SK-N-SH (cell line): ENCODE measurements around the gene PTGR3. TPM values are rescaled to one million over a fixed set of nuclear protein-coding genes. Genes with fewer than 3 reads are reported as not detected.
A peak's percentile ranks its signal among the peaks of the same experiment; 100 is the strongest.

Source experiments
- CTCF ChIA-PET: fragments of 300-600, 350-600 bp; formaldehyde crosslinking; extraction: SDS; loops from one replicate; lab custom pipeline; 2021; lab: Yijun Ruan, JAX
- POLR2A ChIA-PET: fragments of 350-600 bp; sonication (Branson Sonifier 250); formaldehyde crosslinking; extraction: SDS; loops from one replicate; lab custom pipeline; 2020; ENCODE audit warnings: antibody characterized with exemption, inconsistent platforms; lab: Yijun Ruan, JAX
- DNase-seq: peaks from one replicate; pipeline ENCODE4 v3.0.0; 2012
- H2AFZ ChIP-seq: fragments of 200-600 bp; sonication (generic); 2 replicates; pipeline ENCODE4 v1.8.1; 2016; ENCODE audit warnings: antibody characterized with exemption, mild to moderate bottlenecking, low read depth
- H3F3A ChIP-seq: fragments of 200-600 bp; sonication (generic); replicated peaks from 2 replicates; pipeline ENCODE3; 2016; ENCODE audit warnings: antibody characterized with exemption, mild to moderate bottlenecking; ENCODE audit not compliant: insufficient read depth
- H3K27ac ChIP-seq, 2 experiments: fragments of 200-500 bp in 1 of 2; fragments of 200-600 bp in 1 of 2; sonication (Bioruptor generic) in 1 of 2; sonication (generic), shearing (Covaris generic) in 1 of 2; 2 replicates each; pipeline versions ENCODE4 v1.5.1 to v1.6.1; 2014 to 2016; ENCODE audit warnings: low read depth in 2 of 2, inconsistent platforms in 1 of 2, low read length in 1 of 2, mild to moderate bottlenecking in 1 of 2, mixed read lengths in 1 of 2
- H3K27me3 ChIP-seq: fragments of 200-600 bp; sonication (generic), shearing (Covaris generic); 2 replicates; pipeline ENCODE4 v1.6.1; 2016; ENCODE audit warnings: mixed run types; ENCODE audit not compliant: insufficient read depth
- H3K36me3 ChIP-seq, 2 experiments: fragments of 200-500 bp in 1 of 2; fragments of 200-600 bp in 1 of 2; sonication (Bioruptor generic) in 1 of 2; sonication (generic) in 1 of 2; replicated peaks in 1 of 2; 2 replicates each; pipeline versions ENCODE3 to v1.5.1; 2014 to 2016; ENCODE audit warnings: low read length in 1 of 2, mild to moderate bottlenecking in 1 of 2; ENCODE audit not compliant: insufficient read depth in 2 of 2, control insufficient read depth in 1 of 2
- H3K4me1 ChIP-seq, 2 experiments: fragments of 200-500 bp in 1 of 2; fragments of 200-600 bp in 1 of 2; sonication (Bioruptor generic) in 1 of 2; sonication (generic), shearing (Covaris generic) in 1 of 2; 2 replicates each; pipeline versions ENCODE4 v1.5.1 to v1.6.1; 2014 to 2016; ENCODE audit warnings: low read depth in 1 of 2, low read length in 1 of 2, mixed run types in 1 of 2; ENCODE audit not compliant: insufficient read depth in 2 of 2, control insufficient read depth in 1 of 2
- H3K4me2 ChIP-seq: fragments of 200-600 bp; sonication (generic), shearing (Covaris generic); 2 replicates; pipeline ENCODE4 v1.6.1; 2017; ENCODE audit warnings: mixed run types
- H3K4me3 ChIP-seq, 2 experiments: fragments of 200-500 bp in 1 of 2; fragments of 200-600 bp in 1 of 2; sonication (Bioruptor generic) in 1 of 2; sonication (generic), shearing (Covaris generic) in 1 of 2; 2 replicates each; pipeline versions ENCODE4 v1.5.1 to v1.8.1; 2014 to 2016; ENCODE audit warnings: low read depth in 2 of 2, inconsistent platforms in 1 of 2, low read length in 1 of 2, mild to moderate bottlenecking in 1 of 2, mixed read lengths in 1 of 2, moderate library complexity in 1 of 2
- H3K79me2 ChIP-seq: fragments of 200-600 bp; sonication (generic); 2 replicates; pipeline ENCODE4 v1.8.1; 2017; ENCODE audit warnings: mild to moderate bottlenecking; ENCODE audit not compliant: insufficient read depth
- H3K9ac ChIP-seq: fragments of 200-600 bp; sonication (generic); 2 replicates; pipeline ENCODE4 v1.6.1; 2017; ENCODE audit warnings: mixed run types
- H3K9me2 ChIP-seq: fragments of 200-600 bp; sonication (generic); 2 replicates; pipeline ENCODE4 v1.6.1; 2017; ENCODE audit warnings: mixed run types
- H3K9me3 ChIP-seq: fragments of 200-600 bp; sonication (generic); 2 replicates; pipeline ENCODE4 v1.6.1; 2017; ENCODE audit warnings: mixed run types, mild to moderate bottlenecking, moderate library complexity
- H4K20me1 ChIP-seq: fragments of 200-600 bp; sonication (generic); 2 replicates; pipeline ENCODE4 v1.6.1; 2017; ENCODE audit warnings: mild to moderate bottlenecking, mixed run types; ENCODE audit not compliant: insufficient read depth
- CHD2 ChIP-seq: fragments of 150-350 bp; IDR thresholded peaks from 2 replicates; pipeline ENCODE4 v1.6.1; 2018; ENCODE audit warnings: low read length; ENCODE audit not compliant: partially characterized antibody
- CTCF ChIP-seq: fragments of 200-600 bp; sonication (generic); IDR thresholded peaks from 2 replicates; pipeline ENCODE4 v1.6.1; 2017; ENCODE audit warnings: antibody characterized with exemption, mild to moderate bottlenecking, moderate library complexity
- ELF1 ChIP-seq: IDR thresholded peaks from 2 replicates; pipeline ENCODE4 v1.4.0; 2012
- FOXJ3 ChIP-seq: sonication (generic); formaldehyde crosslinking; IDR thresholded peaks from 2 replicates; pipeline ENCODE4 v1.5.1; 2020; ENCODE audit warnings: mild to moderate bottlenecking, missing genetic modification reagents
- FOXM1 ChIP-seq: IDR thresholded peaks from 2 replicates; pipeline ENCODE4 v1.4.0; 2012; ENCODE audit warnings: low read depth, mild to moderate bottlenecking
- GABPA ChIP-seq: IDR thresholded peaks from 2 replicates; pipeline ENCODE4 v1.4.0; 2012; ENCODE audit warnings: low read depth, mild to moderate bottlenecking
- GATA2 ChIP-seq: sonication (generic); formaldehyde crosslinking; IDR thresholded peaks from 2 replicates; pipeline ENCODE4 v1.5.0; 2020; ENCODE audit warnings: mild to moderate bottlenecking, missing genetic modification reagents
- JUND ChIP-seq: IDR thresholded peaks from 2 replicates; pipeline ENCODE4 v1.4.0; 2012
- MEF2A ChIP-seq: IDR thresholded peaks from 2 replicates; pipeline ENCODE4 v1.4.0; 2012; ENCODE audit warnings: low read depth, borderline replicate concordance
- NFIC ChIP-seq: IDR thresholded peaks from 2 replicates; pipeline ENCODE4 v1.4.0; 2012; ENCODE audit warnings: borderline replicate concordance
- PBX3 ChIP-seq: IDR thresholded peaks from 2 replicates; pipeline ENCODE4; 2012
- RAD21 ChIP-seq: IDR thresholded peaks from 2 replicates; pipeline ENCODE4 v1.6.1; 2012; ENCODE audit warnings: mild to moderate bottlenecking, low read length
- REST ChIP-seq: IDR thresholded peaks from 2 replicates; pipeline ENCODE4 v1.6.1; 2012; ENCODE audit warnings: mild to moderate bottlenecking, low read depth, low read length, moderate library complexity
- RFX5 ChIP-seq: IDR thresholded peaks from 2 replicates; pipeline ENCODE4 v1.6.1; 2012; ENCODE audit warnings: mild to moderate bottlenecking, improper control_type of control experiment, low read length
- RXRA ChIP-seq: IDR thresholded peaks from 2 replicates; pipeline ENCODE4 v1.4.0; 2012; ENCODE audit warnings: low read depth, mild to moderate bottlenecking, borderline replicate concordance
- USF2 ChIP-seq: fragments of 150-350 bp; IDR thresholded peaks from 2 replicates; pipeline ENCODE4 v1.6.1; 2017; ENCODE audit warnings: antibody characterized with exemption, low read length, low read depth, borderline replicate concordance
- YY1 ChIP-seq: IDR thresholded peaks from 2 replicates; pipeline ENCODE4 v1.4.0; 2012; ENCODE audit warnings: low read depth, mild to moderate bottlenecking
- ZBTB33 ChIP-seq: IDR thresholded peaks from 2 replicates; pipeline ENCODE4 v1.4.0; 2012; ENCODE audit warnings: low read depth, borderline replicate concordance
- WGBS: methylation state at CpG from one replicate; pipeline ENCODE4 v1.1.6; 2017; ENCODE audit warnings: low lambda C conversion rate; 5-methylcytosine and 5-hydroxymethylcytosine counted together
- polyA plus RNA-seq, 3 experiments: library from polyadenylated mRNA; depleted of rRNA; stranded (reverse); fragments of >200 nt; gene quantifications; 2 replicates each; pipeline ENCODE4 v1.2.3, GENCODE V29; 2012

Gene PTGR3
- polyA plus RNA-seq, 1 of the 3 experiments (the other 2 are of a cell fraction): 20.7 TPM

GRCh38 chr18:75212751-75213090 lies 3.8 kb upstream of the PTGR3 start:
- CTCF ChIA-PET: interaction anchor here (1.5 kb wide), 1 partner anchor 43 kb away, joined by 4 read pairs; no protein-coding TSS in a partner anchor
- Histone ChIP-seq H3K9ac (no peak overlapping the region), H4K20me1 (no peaks in the 10 kb centered on the region)

More at GRCh38 chr18:75212751-75213090, 3.8 kb upstream of the PTGR3 start:
- Histone ChIP-seq H3K27me3 (no peaks in the 10 kb centered on the region), H3K27ac (no peak overlapping the region), H3K4me3 (peak overlapping the region; percentile 63 to 90; a peak in 2 of 4 replicates), H2AFZ (0 out of 2 replicates have a peak overlapping the region, but pooled peaks have one; percentile 1), H3K4me2 (peak overlapping the region; percentile 86), H3K9me2 (no peaks in the 10 kb centered on the region), H3K9me3 (no peaks in the 10 kb centered on the region), H3F3A (peaks cover 20% of the 10 kb centered on the region), H3K4me1 (peaks cover 9 to 24% of the 10 kb centered on the region in 2 experiments; a peak in 3 of 4 replicates), H3K36me3 (no peaks in the 10 kb centered on the region), H3K79me2 (peaks cover 38% of the 10 kb centered on the region)
- WGBS: 82% methylated on average over 5 of the region's 5 CpGs
- DNase-seq: no peak
- TF ChIP-seq FOXJ3 (CRISPR knock-in tag) (no peak), RXRA (no peak), ZBTB33 (no peak), REST (no peak), RAD21 (no peak), GATA2 (CRISPR knock-in tag) (no peak), RFX5 (no peak), MEF2A (no peak), FOXM1 (no peak), YY1 (no peak), JUND (no peak), NFIC (no peak), CHD2 (no peak), ELF1 (no peak), PBX3 (no peak), GABPA (no peak), USF2 (no peak), CTCF (no peak)
- POLR2A ChIA-PET: no interaction called here
